ENCODE results near the gene PDGFC.

GRCh38 chr4:157018920-157019490 is 47.4 kb upstream of the PDGFC start:
- TF ChIP-seq GATA2 (IDR thresholded peaks at IDR 0.05; ENCODE audit: low read depth, low read length) (no peak), GATA3 (IDR thresholded peaks at IDR 0.05; ENCODE audit: low read depth, low read length) (no peak)
